H1 (cell line): ENCODE measurements around the gene IQCC. TPM values are rescaled to one million over a fixed set of nuclear protein-coding genes. Genes with fewer than 3 reads are reported as not detected.

Experiments
- CTCF ChIA-PET: fragments of 300-600 bp; sonication (Branson Sonifier 250); formaldehyde crosslinking; loops from one replicate; lab custom pipeline; 2021; ENCODE audit not compliant: partially characterized antibody; lab: Charles Lee
- POLR2A ChIA-PET: fragments of 300-600 bp; sonication (Branson Sonifier 250); formaldehyde crosslinking; loops from one replicate; lab custom pipeline; 2021; ENCODE audit warnings: inconsistent platforms; ENCODE audit not compliant: partially characterized antibody; lab: Charles Lee
- DNase-seq, 2 experiments: peaks; one replicate each; pipeline versions ENCODE4 v3.0.0 to v3.0.0-alpha.2; 2010 to 2022; ENCODE audit warnings: low spot score in 2 of 2, low read depth in 1 of 2, mixed read lengths in 1 of 2
- FAIRE-seq: peaks from 2 replicates; lab custom pipeline; 2011; peaks lifted over from hg19 to GRCh38; lab: Jason Lieb, UNC
- H2AFZ ChIP-seq: 2 replicates; pipeline ENCODE4 v1.8.1; 2012; ENCODE audit warnings: low read length, inconsistent platforms
- H2AK5ac ChIP-seq: 2 replicates; pipeline ENCODE4 v1.6.1; 2013; ENCODE audit warnings: low read depth, low read length
- H2BK120ac ChIP-seq: replicated peaks from 2 replicates; pipeline ENCODE3; 2013; ENCODE audit warnings: low read depth, low read length, inconsistent platforms
- H2BK12ac ChIP-seq: 2 replicates; pipeline ENCODE4 v1.6.1; 2013; ENCODE audit warnings: low read depth, low read length
- H2BK15ac ChIP-seq: 2 replicates; pipeline ENCODE4 v1.6.1; 2013; ENCODE audit warnings: low read length
- H2BK20ac ChIP-seq: 2 replicates; pipeline ENCODE4 v1.6.1; 2013; ENCODE audit warnings: low read length
- H2BK5ac ChIP-seq: 2 replicates; pipeline ENCODE4 v1.6.1; 2013; ENCODE audit warnings: low read depth, low read length
- H3K14ac ChIP-seq: 2 replicates; pipeline ENCODE4 v1.6.1; 2013; ENCODE audit warnings: inconsistent platforms; ENCODE audit not compliant: insufficient read length
- H3K18ac ChIP-seq: 2 replicates; pipeline ENCODE4 v1.6.1; 2013; ENCODE audit warnings: low read length; ENCODE audit errors: extremely low read depth
- H3K23ac ChIP-seq: 2 replicates; pipeline ENCODE4 v1.6.1; 2013; ENCODE audit warnings: inconsistent platforms; ENCODE audit not compliant: insufficient read length
- H3K23me2 ChIP-seq: 2 replicates; pipeline ENCODE4 v1.6.1; 2013; ENCODE audit warnings: low read depth, low read length
- H3K27ac ChIP-seq: 2 replicates; pipeline ENCODE4 v1.6.1; 2011; ENCODE audit warnings: low read depth, low read length, inconsistent platforms
- H3K27me3 ChIP-seq, 4 experiments: replicated peaks in 1 of 4; 1 replicate in 1 of 4; 2 replicates in 3 of 4; pipeline versions ENCODE4 v1.6.1 to v1.8.1; 2011 to 2013; ENCODE audit warnings: low read length in 3 of 4, mild to moderate bottlenecking in 3 of 4, inconsistent platforms in 2 of 4, mixed read lengths in 2 of 4, moderate library complexity in 1 of 4; ENCODE audit not compliant: control insufficient read depth in 3 of 4, insufficient read depth in 3 of 4; ENCODE audit errors: extremely low read depth in 1 of 4
- H3K36me3 ChIP-seq, 4 experiments: 2 replicates each; pipeline versions ENCODE4 v1.6.1 to v1.8.1; 2011 to 2013; ENCODE audit warnings: mild to moderate bottlenecking in 4 of 4, low read length in 3 of 4, moderate library complexity in 2 of 4, control low read depth in 1 of 4, inconsistent platforms in 1 of 4; ENCODE audit not compliant: insufficient read depth in 4 of 4, control insufficient read depth in 2 of 4
- H3K4ac ChIP-seq: replicated peaks from 2 replicates; pipeline ENCODE3; 2013; ENCODE audit warnings: low read length, low read depth, mixed read lengths, inconsistent platforms; ENCODE audit not compliant: insufficient read length
- H3K4me1 ChIP-seq, 4 experiments: replicated peaks in 1 of 4; 1 replicate in 1 of 4; 2 replicates in 3 of 4; pipeline versions ENCODE4 v1.6.1 to v1.8.1; 2011 to 2013; ENCODE audit warnings: low read length in 3 of 4, inconsistent platforms in 2 of 4, mixed read lengths in 1 of 4; ENCODE audit not compliant: insufficient read depth in 4 of 4, control insufficient read depth in 3 of 4
- H3K4me2 ChIP-seq, 2 experiments: 2 replicates each; pipeline versions ENCODE4 v1.6.1 to v1.8.1; 2011 to 2013; ENCODE audit warnings: low read depth in 2 of 2, low read length in 2 of 2, control low read depth in 1 of 2, inconsistent platforms in 1 of 2, mild to moderate bottlenecking in 1 of 2; ENCODE audit not compliant: insufficient read depth in 1 of 2
- H3K4me3 ChIP-seq, 4 experiments: fragments of 200-600, 300-600 bp in 1 of 4; sonication (generic), shearing (Covaris generic), sonication (Bioruptor Twin) in 1 of 4; 2 replicates each; pipeline versions ENCODE4 v1.5.1 to v1.8.1; 2011 to 2016; ENCODE audit warnings: low read length in 4 of 4, low read depth in 3 of 4, control low read depth in 2 of 4, inconsistent platforms in 2 of 4, mild to moderate bottlenecking in 2 of 4, mixed read lengths in 1 of 4, moderate library complexity in 1 of 4; ENCODE audit not compliant: insufficient read depth in 2 of 4; ENCODE audit errors: extremely low read depth in 1 of 4
- H3K56ac ChIP-seq: replicated peaks from 2 replicates; pipeline ENCODE3; 2013; ENCODE audit warnings: low read depth, mild to moderate bottlenecking, mixed read lengths, low read length, inconsistent platforms; ENCODE audit not compliant: insufficient read length
- H3K79me1 ChIP-seq: 2 replicates; pipeline ENCODE4 v1.6.1; 2013; ENCODE audit warnings: low read depth, low read length, control low read depth
- H3K79me2 ChIP-seq, 2 experiments: 2 replicates each; pipeline versions ENCODE4 v1.6.1 to v1.8.1; 2012 to 2013; ENCODE audit warnings: low read length in 2 of 2, mild to moderate bottlenecking in 2 of 2, inconsistent platforms in 1 of 2; ENCODE audit not compliant: insufficient read depth in 2 of 2, control insufficient read depth in 1 of 2
- H3K9ac ChIP-seq, 4 experiments: replicated peaks in 1 of 4; 1 replicate in 1 of 4; 2 replicates in 3 of 4; pipeline versions ENCODE4 v1.6.1 to v1.8.1; 2011 to 2013; ENCODE audit warnings: low read depth in 3 of 4, low read length in 3 of 4, control low read depth in 2 of 4, mild to moderate bottlenecking in 2 of 4, moderate library complexity in 2 of 4, inconsistent platforms in 1 of 4; ENCODE audit errors: extremely low read depth in 1 of 4
- H3K9me3 ChIP-seq, 2 experiments: 2 replicates each; pipeline versions ENCODE4 v1.6.1 to v1.8.1; 2012 to 2013; ENCODE audit warnings: mild to moderate bottlenecking in 2 of 2, moderate library complexity in 2 of 2, control low read depth in 1 of 2, inconsistent platforms in 1 of 2, low read depth in 1 of 2, low read length in 1 of 2, mixed read lengths in 1 of 2; ENCODE audit not compliant: insufficient read depth in 2 of 2
- H4K20me1 ChIP-seq, 2 experiments: replicated peaks in 1 of 2; 2 replicates each; pipeline versions ENCODE3 to v1.8.1; 2011 to 2013; ENCODE audit warnings: inconsistent platforms in 2 of 2, low read length in 2 of 2, mild to moderate bottlenecking in 1 of 2; ENCODE audit not compliant: insufficient read depth in 2 of 2, control insufficient read depth in 1 of 2
- H4K5ac ChIP-seq: 2 replicates; pipeline ENCODE4 v1.6.1; 2013; ENCODE audit warnings: low read length, low read depth, mixed read lengths, inconsistent platforms; ENCODE audit not compliant: insufficient read length
- H4K8ac ChIP-seq: 2 replicates; pipeline ENCODE4 v1.8.0; 2013; ENCODE audit warnings: mild to moderate bottlenecking, moderate library complexity, low read length, inconsistent platforms; ENCODE audit not compliant: insufficient read depth; ENCODE audit errors: extremely low read depth
- H4K91ac ChIP-seq: replicated peaks from 2 replicates; pipeline ENCODE3; 2013; ENCODE audit warnings: low read length, mixed read lengths, inconsistent platforms; ENCODE audit not compliant: insufficient read length
- KDM4A ChIP-seq: IDR thresholded peaks from one replicate; pipeline ENCODE4 v1.7.1; 2012; ENCODE audit warnings: low read depth, mild to moderate bottlenecking, moderate library complexity, low read length, inconsistent platforms; ENCODE audit not compliant: severe bottlenecking
- SIRT6 ChIP-seq: IDR thresholded peaks from one replicate; pipeline ENCODE4 v1.7.1; 2012; ENCODE audit warnings: low read length, inconsistent platforms
- WGBS, 2 experiments: shearing (Covaris generic) in 1 of 2; methylation state at CpG; one replicate each; pipeline versions ENCODE4 v1.1.6 to v1.1.7; 2013 to 2015; ENCODE audit warnings: low lambda C conversion rate in 2 of 2, mixed read lengths in 2 of 2, inconsistent platforms in 1 of 2, low coverage in 1 of 2, missing lambda C conversion rate in 1 of 2; ENCODE audit not compliant: insufficient replicate concordance in 2 of 2, insufficient coverage in 1 of 2, insufficient read length in 1 of 2; ENCODE audit errors: extremely low coverage in 1 of 2, missing lambda C conversion rate in 1 of 2; 5-methylcytosine and 5-hydroxymethylcytosine counted together
- polyA plus RNA-seq, 7 experiments: library from polyadenylated mRNA; depleted of rRNA in 3 of 7; stranded (reverse) in 5 of 7; unstranded in 2 of 7; fragments of >200 nt in 5 of 7; fragments of 200-250 nt in 2 of 7; gene quantifications; 1 replicate in 5 of 7; 2 replicates in 1 of 7; 4 replicates in 1 of 7; pipeline versions ENCODE4 v1.2.1 to v1.2.3, GENCODE V29; 2011 to 2013; ENCODE audit warnings: missing spikeins in 2 of 7, mixed read lengths in 2 of 7
- total RNA-seq: library from RNA; stranded (reverse); fragmentation: NEBNext Ultra II Directional; extraction: Animal tissue kit (Norgen Biotek cat#: 25700); gene quantifications from 2 replicates; pipeline ENCODE4 v1.2.1, GENCODE V29; 2021

Gene IQCC
- total and polyA plus RNA-seq, 2 of the 8 experiments (the other 6 are each of a cell fraction or from before 2014, with no cell fraction given): 2.5 to 4.2 TPM

DNA sequence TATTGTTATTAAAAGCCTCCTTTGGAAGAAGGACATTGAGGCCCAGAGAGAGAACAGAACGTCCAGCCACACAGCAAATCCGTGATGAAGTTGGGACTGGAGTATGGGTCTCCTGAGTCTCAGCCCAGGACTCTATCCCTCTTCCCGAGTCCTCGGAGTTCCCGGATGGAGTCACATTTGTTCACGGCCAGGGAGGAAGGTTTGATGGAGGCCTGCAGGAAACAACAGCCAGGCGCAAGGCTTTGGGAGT lies 26.4 kb upstream of the IQCC start:
- POLR2A ChIA-PET: interaction anchor here (0.6 to 18.1 kb wide), 21 partner anchors 10 to 472 kb away, joined by 3 to 332 read pairs (median 4); partner anchors contain the start of genes CCDC28B, HDAC1, IQCC and KPNA6

More for the DNA sequence above, 26.4 kb upstream of the IQCC start:
- 38% methylated on average over 7 of the region's 7 CpGs; no CpG with 5 or more reads in 1 of the 2 experiments for WGBS, 2 experiments
- no peak for FAIRE-seq
- Histone ChIP-seq H2BK12ac (0 out of 2 replicates have a peak overlapping the region, but pooled peaks have one; percentile 20), H3K27ac (peak overlapping the region; percentile 13; the same call in 1 of the 2 replicates), H3K4me2 (peak overlapping the region; percentile 82 to 91), H3K9me3 (no peaks in the 10 kb centered on the region), H3K4me3 (peak overlapping the region in 3 of 4 experiments; percentile 17 to 89 (median 36); a peak in 6 of 8 replicates), H3K4ac (no peak overlapping the region), H3K79me1 (peaks cover 3% of the 10 kb centered on the region; the same call in 1 of the 2 replicates), H2BK120ac (no peak overlapping the region), H4K5ac (peak overlapping the region; percentile 84), H3K27me3 (no peaks in the 10 kb centered on the region), H2BK20ac (no peak overlapping the region), H4K20me1 (peaks cover 0 to 2% of the 10 kb centered on the region in 2 experiments), H3K18ac (peak overlapping the region; percentile 65), H3K56ac (peak overlapping the region; percentile 14), H2AK5ac (no peak overlapping the region), H3K23me2 (peaks cover 2% of the 10 kb centered on the region; the same call in 1 of the 2 replicates), H3K36me3 (peaks cover 6 to 25% (median 13%) of the 10 kb centered on the region in 4 experiments), H3K14ac (no peak overlapping the region), H3K9ac (peak overlapping the region in 2 of 4 experiments; percentile 36 to 48; a peak in 4 of 7 replicates), H4K8ac (no peak overlapping the region), H3K23ac (no peak overlapping the region), H2AFZ (peak overlapping the region; percentile 93), H3K4me1 (peaks cover 8 to 15% (median 10%) of the 10 kb centered on the region in 4 experiments; a peak in 6 of 7 replicates), H3K79me2 (peaks cover 3 to 27% of the 10 kb centered on the region in 2 experiments), H4K91ac (peak overlapping the region; percentile 50), H2BK15ac (no peak overlapping the region), H2BK5ac (peak overlapping the region; percentile 62; the same call in 1 of the 2 replicates)
- DNase-seq: no peak
- CTCF ChIA-PET: interaction anchor here (1.2 to 1.6 kb wide), 2 partner anchors 37 to 68 kb away, joined by 4 to 5 read pairs; no protein-coding TSS in a partner anchor
- TF ChIP-seq KDM4A (peak; percentile 11), SIRT6 (no peak)
